ENCODE measurements around the gene GATA3.

DNA sequence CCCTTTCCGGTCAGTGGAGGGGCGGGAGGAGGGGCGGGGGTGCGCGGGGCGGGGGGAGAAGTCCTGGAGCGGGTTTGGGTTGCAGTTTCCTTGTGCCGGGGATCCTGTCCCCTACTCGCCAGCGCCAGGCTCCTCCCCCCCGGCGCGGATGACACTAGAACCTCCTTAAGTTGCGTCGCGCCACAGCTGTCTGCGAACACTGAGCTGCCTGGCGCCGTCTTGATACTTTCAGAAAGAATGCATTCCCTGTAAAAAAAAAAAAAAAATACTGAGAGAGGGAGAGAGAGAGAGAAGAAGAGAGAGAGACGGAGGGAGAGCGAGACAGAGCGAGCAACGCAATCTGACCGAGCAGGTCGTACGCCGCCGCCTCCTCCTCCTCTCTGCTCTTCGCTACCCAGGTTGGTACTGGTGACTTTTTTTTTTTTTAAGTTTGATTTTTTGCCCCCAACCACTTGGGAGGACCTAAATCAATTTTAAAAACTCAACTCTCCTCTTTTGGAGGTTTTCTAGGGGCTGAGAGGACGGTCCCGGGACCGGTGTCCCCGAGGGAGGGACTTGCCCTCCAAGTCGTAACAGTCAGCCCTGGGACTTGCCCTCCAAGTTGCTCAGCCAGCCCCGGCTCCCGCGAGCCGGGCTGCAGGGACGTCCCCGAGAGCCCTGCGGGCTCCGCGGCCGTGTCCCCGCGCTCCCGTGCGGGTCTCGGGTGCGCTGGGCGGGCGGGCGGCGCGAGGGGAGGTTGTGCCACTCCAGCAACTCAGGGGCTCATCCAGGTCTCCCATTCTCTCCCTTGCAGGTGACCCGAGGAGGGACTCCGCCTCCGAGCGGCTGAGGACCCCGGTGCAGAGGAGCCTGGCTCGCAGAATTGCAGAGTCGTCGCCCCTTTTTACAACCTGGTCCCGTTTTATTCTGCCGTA lies at the start of gene GATA3:
- TF ChIP-seq, protein P1, sequence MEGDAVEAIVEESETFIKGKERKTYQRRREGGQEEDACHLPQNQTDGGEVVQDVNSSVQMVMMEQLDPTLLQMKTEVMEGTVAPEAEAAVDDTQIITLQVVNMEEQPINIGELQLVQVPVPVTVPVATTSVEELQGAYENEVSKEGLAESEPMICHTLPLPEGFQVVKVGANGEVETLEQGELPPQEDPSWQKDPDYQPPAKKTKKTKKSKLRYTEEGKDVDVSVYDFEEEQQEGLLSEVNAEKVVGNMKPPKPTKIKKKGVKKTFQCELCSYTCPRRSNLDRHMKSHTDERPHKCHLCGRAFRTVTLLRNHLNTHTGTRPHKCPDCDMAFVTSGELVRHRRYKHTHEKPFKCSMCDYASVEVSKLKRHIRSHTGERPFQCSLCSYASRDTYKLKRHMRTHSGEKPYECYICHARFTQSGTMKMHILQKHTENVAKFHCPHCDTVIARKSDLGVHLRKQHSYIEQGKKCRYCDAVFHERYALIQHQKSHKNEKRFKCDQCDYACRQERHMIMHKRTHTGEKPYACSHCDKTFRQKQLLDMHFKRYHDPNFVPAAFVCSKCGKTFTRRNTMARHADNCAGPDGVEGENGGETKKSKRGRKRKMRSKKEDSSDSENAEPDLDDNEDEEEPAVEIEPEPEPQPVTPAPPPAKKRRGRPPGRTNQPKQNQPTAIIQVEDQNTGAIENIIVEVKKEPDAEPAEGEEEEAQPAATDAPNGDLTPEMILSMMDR (IDR thresholded peaks at IDR 0.05 in 2 of 3, conservative IDR thresholded peaks at IDR 0.05 in 1 of 3; ENCODE audit: insufficient read depth in 2 of 3, low read depth in 1 of 3, low read length in 3 of 3): no peak
- TF ChIP-seq ZNF384 (IDR thresholded peaks at IDR 0.05; ENCODE audit: low read depth, low read length): no peak
- no peak for TF ChIP-seq JUND (IDR thresholded peaks at IDR 0.05; ENCODE audit: borderline replicate concordance, low read depth, low read length)
- TF ChIP-seq JUND (tag; IDR thresholded peaks at IDR 0.05; ENCODE audit: borderline replicate concordance, low read depth, low read length): no peak
- no peak for TF ChIP-seq ZNF77 (CRISPR knock-in tag; IDR thresholded peaks at IDR 0.05)
- TF ChIP-seq, protein P2, sequence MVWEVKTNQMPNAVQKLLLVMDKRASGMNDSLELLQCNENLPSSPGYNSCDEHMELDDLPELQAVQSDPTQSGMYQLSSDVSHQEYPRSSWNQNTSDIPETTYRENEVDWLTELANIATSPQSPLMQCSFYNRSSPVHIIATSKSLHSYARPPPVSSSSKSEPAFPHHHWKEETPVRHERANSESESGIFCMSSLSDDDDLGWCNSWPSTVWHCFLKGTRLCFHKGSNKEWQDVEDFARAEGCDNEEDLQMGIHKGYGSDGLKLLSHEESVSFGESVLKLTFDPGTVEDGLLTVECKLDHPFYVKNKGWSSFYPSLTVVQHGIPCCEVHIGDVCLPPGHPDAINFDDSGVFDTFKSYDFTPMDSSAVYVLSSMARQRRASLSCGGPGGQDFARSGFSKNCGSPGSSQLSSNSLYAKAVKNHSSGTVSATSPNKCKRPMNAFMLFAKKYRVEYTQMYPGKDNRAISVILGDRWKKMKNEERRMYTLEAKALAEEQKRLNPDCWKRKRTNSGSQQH (CRISPR knock-in tag; IDR thresholded peaks at IDR 0.05): no peak
- TF ChIP-seq, protein P3, sequence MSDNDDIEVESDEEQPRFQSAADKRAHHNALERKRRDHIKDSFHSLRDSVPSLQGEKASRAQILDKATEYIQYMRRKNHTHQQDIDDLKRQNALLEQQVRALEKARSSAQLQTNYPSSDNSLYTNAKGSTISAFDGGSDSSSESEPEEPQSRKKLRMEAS (CRISPR knock-in tag; IDR thresholded peaks at IDR 0.05): no peak
- TF ChIP-seq, protein P4, sequence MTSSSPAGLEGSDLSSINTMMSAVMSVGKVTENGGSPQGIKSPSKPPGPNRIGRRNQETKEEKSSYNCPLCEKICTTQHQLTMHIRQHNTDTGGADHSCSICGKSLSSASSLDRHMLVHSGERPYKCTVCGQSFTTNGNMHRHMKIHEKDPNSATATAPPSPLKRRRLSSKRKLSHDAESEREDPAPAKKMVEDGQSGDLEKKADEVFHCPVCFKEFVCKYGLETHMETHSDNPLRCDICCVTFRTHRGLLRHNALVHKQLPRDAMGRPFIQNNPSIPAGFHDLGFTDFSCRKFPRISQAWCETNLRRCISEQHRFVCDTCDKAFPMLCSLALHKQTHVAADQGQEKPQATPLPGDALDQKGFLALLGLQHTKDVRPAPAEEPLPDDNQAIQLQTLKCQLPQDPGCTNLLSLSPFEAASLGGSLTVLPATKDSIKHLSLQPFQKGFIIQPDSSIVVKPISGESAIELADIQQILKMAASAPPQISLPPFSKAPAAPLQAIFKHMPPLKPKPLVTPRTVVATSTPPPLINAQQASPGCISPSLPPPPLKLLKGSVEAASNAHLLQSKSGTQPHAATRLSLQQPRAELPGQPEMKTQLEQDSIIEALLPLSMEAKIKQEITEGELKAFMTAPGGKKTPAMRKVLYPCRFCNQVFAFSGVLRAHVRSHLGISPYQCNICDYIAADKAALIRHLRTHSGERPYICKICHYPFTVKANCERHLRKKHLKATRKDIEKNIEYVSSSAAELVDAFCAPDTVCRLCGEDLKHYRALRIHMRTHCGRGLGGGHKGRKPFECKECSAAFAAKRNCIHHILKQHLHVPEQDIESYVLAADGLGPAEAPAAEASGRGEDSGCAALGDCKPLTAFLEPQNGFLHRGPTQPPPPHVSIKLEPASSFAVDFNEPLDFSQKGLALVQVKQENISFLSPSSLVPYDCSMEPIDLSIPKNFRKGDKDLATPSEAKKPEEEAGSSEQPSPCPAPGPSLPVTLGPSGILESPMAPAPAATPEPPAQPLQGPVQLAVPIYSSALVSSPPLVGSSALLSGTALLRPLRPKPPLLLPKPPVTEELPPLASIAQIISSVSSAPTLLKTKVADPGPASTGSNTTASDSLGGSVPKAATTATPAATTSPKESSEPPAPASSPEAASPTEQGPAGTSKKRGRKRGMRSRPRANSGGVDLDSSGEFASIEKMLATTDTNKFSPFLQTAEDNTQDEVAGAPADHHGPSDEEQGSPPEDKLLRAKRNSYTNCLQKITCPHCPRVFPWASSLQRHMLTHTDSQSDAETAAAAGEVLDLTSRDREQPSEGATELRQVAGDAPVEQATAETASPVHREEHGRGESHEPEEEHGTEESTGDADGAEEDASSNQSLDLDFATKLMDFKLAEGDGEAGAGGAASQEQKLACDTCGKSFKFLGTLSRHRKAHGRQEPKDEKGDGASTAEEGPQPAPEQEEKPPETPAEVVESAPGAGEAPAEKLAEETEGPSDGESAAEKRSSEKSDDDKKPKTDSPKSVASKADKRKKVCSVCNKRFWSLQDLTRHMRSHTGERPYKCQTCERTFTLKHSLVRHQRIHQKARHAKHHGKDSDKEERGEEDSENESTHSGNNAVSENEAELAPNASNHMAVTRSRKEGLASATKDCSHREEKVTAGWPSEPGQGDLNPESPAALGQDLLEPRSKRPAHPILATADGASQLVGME (CRISPR knock-in tag; IDR thresholded peaks at IDR 0.05): no peak
- TF ChIP-seq, protein P5, sequence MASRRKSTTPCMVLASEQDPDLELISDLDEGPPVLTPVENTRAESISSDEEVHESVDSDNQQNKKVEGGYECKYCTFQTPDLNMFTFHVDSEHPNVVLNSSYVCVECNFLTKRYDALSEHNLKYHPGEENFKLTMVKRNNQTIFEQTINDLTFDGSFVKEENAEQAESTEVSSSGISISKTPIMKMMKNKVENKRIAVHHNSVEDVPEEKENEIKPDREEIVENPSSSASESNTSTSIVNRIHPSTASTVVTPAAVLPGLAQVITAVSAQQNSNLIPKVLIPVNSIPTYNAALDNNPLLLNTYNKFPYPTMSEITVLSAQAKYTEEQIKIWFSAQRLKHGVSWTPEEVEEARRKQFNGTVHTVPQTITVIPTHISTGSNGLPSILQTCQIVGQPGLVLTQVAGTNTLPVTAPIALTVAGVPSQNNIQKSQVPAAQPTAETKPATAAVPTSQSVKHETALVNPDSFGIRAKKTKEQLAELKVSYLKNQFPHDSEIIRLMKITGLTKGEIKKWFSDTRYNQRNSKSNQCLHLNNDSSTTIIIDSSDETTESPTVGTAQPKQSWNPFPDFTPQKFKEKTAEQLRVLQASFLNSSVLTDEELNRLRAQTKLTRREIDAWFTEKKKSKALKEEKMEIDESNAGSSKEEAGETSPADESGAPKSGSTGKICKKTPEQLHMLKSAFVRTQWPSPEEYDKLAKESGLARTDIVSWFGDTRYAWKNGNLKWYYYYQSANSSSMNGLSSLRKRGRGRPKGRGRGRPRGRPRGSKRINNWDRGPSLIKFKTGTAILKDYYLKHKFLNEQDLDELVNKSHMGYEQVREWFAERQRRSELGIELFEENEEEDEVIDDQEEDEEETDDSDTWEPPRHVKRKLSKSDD (conservative IDR thresholded peaks at IDR 0.05; ENCODE audit: low read length): no peak
- TF ChIP-seq POLR2AphosphoS5 (IDR thresholded peaks at IDR 0.05; ENCODE audit: control insufficient read depth, insufficient read depth, low read depth, low read length): no peak
- TF ChIP-seq KDM1A (IDR thresholded peaks at IDR 0.05): no peak
- TF ChIP-seq GABPA (tag; conservative IDR thresholded peaks at IDR 0.05; ENCODE audit: low read depth): no peak
